Pancreas (tissue), 10 donors: ENCODE data around the gene TJP2. TPM values are rescaled to one million over a fixed set of nuclear protein-coding genes. Genes with fewer than 3 reads are reported as not detected.

ENCODE experiments used
- ATAC-seq, 4 donors: fragments of 200-7000 bp; cut with Tn5 transposase; one replicate each; pipeline versions ENCODE4 v1.8.0 to v1.9.1; 2020; ENCODE audit warnings: mild to moderate bottlenecking in 4 of 4, moderate library complexity in 4 of 4
- DNase-seq, 6 donors: peaks; one replicate each; pipeline ENCODE4 v3.0.0-alpha.2; 2020
- FAIRE-seq: peaks from 2 replicates; lab custom pipeline; 2012; peaks lifted over from hg19 to GRCh38; lab: Jason Lieb, UNC
- H3K27ac ChIP-seq, 4 donors: fragments of 200-600 bp; sonication (generic); 1 replicate in 3 of 4; 2 replicates in 1 of 4; pipeline versions ENCODE4 v1.5.0 to v1.8.0; 2020
- H3K27me3 ChIP-seq, 4 donors: fragments of 200-600 bp; one replicate each; pipeline ENCODE4 v1.8.0; 2021
- H3K36me3 ChIP-seq, 3 donors: fragments of 200-600 bp; sonication (generic) in 1 of 3; one replicate each; pipeline versions ENCODE4 v1.5.0 to v1.8.0; 2020 to 2021
- H3K4me1 ChIP-seq, 3 donors: fragments of 200-600 bp; one replicate each; pipeline ENCODE4 v1.8.0; 2021
- H3K4me3 ChIP-seq, 4 donors: fragments of 200-600 bp; sonication (generic) in 2 of 4; one replicate each; pipeline versions ENCODE4 v1.5.0 to v1.8.0; 2020 to 2021
- H3K9me3 ChIP-seq, 4 donors: fragments of 200-600 bp; one replicate each; pipeline ENCODE4 v1.8.0; 2021
- WGBS, 2 donors: extraction: QIAGEN DNeasy Blood & Tissue Kit; methylation state at CpG; one replicate each; pipeline ENCODE4 v1.1.7; 2013; 5-methylcytosine and 5-hydroxymethylcytosine counted together
- intact Hi-C, 3 donors: fragments of 100-400 bp; cut with DNase I; formaldehyde crosslinking; loops; one replicate each; pipeline versions ENCODE4 v1.11.1 to v1.14.2; 2022
- polyA plus RNA-seq, 2 donors: library from polyadenylated mRNA; stranded (reverse); fragments of 200-250 nt; gene quantifications; one replicate each; pipeline ENCODE4 v1.2.3, GENCODE V29; 2013
- total RNA-seq, 6 donors: library from RNA; stranded (reverse); fragmentation: NEBNext Ultra II Directional in 4 of 6; extraction: Animal tissue kit (Norgen Biotek cat#: 25700) in 4 of 6; gene quantifications; one replicate each; pipeline versions ENCODE4 v1.2.1 to v1.2.4, GENCODE V29; 2021 to 2023
- TF ChIP-seq, protein P1 (sequence below), 4 donors: fragments of 200-600 bp; sonication (generic) in 3 of 4; IDR thresholded peaks; one replicate each; pipeline versions ENCODE4 v1.5.0 to v1.8.0; 2021; ENCODE audit warnings: antibody characterized with exemption in 4 of 4
- donor health status: healthy with polysubstance abuse.
- donor health status: DM: no; HTN: no; CAD: no; lungs with moderate emphysema.
- donor health status: DM: no; HTN: no; CAD: no.
- donor health status: control.
- donor health status: control.
- donor health status: Bipolar disorder and iron deficiency.
- donor health status: DM: yes; HTN: yes; CAD: no.
- donor health status: DM: no; HTN: no; CAD: no.
- donor health status: DM: no; HTN: no; CAD: no.
- donor health status: DM: yes; HTN: yes; CAD: no.

The TJP2 gene
- total and polyA plus RNA-seq, 8 donors: 24.1 to 70.3 (median 31.5) TPM

GRCh38 chr9:69173497-69173890, 583 bp upstream of the TJP2 start:
- TF ChIP-seq, protein P1, sequence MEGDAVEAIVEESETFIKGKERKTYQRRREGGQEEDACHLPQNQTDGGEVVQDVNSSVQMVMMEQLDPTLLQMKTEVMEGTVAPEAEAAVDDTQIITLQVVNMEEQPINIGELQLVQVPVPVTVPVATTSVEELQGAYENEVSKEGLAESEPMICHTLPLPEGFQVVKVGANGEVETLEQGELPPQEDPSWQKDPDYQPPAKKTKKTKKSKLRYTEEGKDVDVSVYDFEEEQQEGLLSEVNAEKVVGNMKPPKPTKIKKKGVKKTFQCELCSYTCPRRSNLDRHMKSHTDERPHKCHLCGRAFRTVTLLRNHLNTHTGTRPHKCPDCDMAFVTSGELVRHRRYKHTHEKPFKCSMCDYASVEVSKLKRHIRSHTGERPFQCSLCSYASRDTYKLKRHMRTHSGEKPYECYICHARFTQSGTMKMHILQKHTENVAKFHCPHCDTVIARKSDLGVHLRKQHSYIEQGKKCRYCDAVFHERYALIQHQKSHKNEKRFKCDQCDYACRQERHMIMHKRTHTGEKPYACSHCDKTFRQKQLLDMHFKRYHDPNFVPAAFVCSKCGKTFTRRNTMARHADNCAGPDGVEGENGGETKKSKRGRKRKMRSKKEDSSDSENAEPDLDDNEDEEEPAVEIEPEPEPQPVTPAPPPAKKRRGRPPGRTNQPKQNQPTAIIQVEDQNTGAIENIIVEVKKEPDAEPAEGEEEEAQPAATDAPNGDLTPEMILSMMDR (IDR thresholded peaks at IDR 0.05): no peak
- intact Hi-C loops: no loop called here
- peak overlapping the region in 2 of 4 donors; percentile 51 to 60 for H3K27ac ChIP-seq
- 8 to 9% methylated on average over 17 of the region's 17 CpGs for WGBS, 2 donors
- no peak for FAIRE-seq
- peak overlapping the region; percentile 37 to 57 (median 44) for H3K4me3 ChIP-seq
- H3K27me3 ChIP-seq: no peaks in the 10 kb centered on the region
- peaks cover 6 to 21% (median 8%) of the 10 kb centered on the region in 3 donors for H3K4me1 ChIP-seq
- no peaks in the 10 kb centered on the region for H3K36me3 ChIP-seq
- no peak for ATAC-seq
- H3K9me3 ChIP-seq: no peaks in the 10 kb centered on the region
- DNase-seq: no peak

DNA sequence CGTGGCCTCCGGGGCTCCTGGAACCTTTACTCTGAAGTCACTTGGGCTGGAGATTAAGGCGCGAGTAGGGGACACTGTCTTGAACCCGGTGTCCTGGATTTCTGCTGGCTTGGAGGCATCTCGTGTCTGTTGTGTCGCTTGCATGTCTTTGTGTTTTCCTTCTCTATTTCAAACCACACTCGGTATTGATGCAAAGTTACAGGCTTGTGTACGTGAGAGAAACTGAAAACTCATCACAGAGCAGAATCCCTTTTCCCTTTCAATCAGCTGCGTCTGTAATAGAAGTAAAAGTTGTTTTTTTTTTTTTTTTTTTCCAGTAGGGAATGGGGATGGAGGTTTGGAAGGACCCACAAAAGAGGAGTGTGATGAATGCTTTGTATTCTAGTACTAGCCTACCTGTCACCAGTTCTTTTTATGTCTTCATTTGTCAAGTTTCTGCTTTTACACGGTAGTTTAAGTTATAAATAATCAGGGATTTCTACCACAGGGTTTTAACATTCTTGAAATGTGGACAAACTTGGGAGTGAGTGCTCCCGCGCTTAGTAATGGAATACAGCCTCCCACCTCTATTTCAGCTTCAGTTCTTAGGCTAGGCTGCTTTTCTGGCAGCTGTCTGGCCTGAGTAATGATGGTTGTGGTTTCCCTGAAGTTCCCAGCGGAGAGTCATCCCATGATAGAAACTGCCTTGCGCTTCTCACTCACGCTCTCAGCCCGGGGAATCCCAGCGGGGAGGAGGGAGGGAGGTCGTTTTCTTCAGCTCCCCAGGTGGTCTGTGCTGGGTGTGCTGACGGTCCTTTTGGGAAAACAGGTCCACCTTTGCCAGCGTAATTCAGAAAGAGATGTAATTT, 763 bp downstream of the TJP2 start:
- peak overlapping the region; percentile 37 to 57 (median 44) for H3K4me3 ChIP-seq
- no peak for FAIRE-seq

GRCh38 chr9:69175486-69175885, 1.4 kb downstream of the TJP2 start:
- 82 to 84% methylated on average over 8 of the region's 8 CpGs for WGBS, 2 donors
- Histone ChIP-seq H3K4me1 (peaks cover 14 to 41% (median 16%) of the 10 kb centered on the region in 3 donors), H3K27ac (peak overlapping the region in 2 of 4 donors; percentile 51 to 60), H3K27me3 (no peaks in the 10 kb centered on the region), H3K4me3 (peak overlapping the region in 1 of 4 donors; percentile 57), H3K36me3 (no peaks in the 10 kb centered on the region), H3K9me3 (no peaks in the 10 kb centered on the region)
- ATAC-seq (no peak), DNase-seq (no peak), FAIRE-seq (no peak)
- TF ChIP-seq, protein P1 (IDR thresholded peaks at IDR 0.05): no peak
- intact Hi-C loops: no loop called here

More for the DNA sequence above, 763 bp downstream of the TJP2 start:
- DNase-seq (peak in 2 of 6 donors; percentile 15 to 48), ATAC-seq (peak in 3 of 4 donors; percentile 14 to 62 (median 53))
- Histone ChIP-seq H3K27ac (peak overlapping the region in 2 of 4 donors; percentile 51 to 60), H3K36me3 (no peaks in the 10 kb centered on the region), H3K27me3 (no peaks in the 10 kb centered on the region), H3K9me3 (no peaks in the 10 kb centered on the region), H3K4me1 (peaks cover 12 to 34% (median 16%) of the 10 kb centered on the region in 3 donors)
- TF ChIP-seq, protein P1 (IDR thresholded peaks at IDR 0.05): no peak
- intact Hi-C loops: no loop called here
- 32 to 39% methylated on average over 21 of the region's 21 CpGs for WGBS, 2 donors

GRCh38 chr9:69176471-69177171, 2.5 kb downstream of the TJP2 start:
- no peaks in the 10 kb centered on the region for H3K27me3 ChIP-seq
- no peaks in the 10 kb centered on the region for H3K9me3 ChIP-seq
- FAIRE-seq (no peak), DNase-seq (no peak), ATAC-seq (no peak)
- H3K27ac ChIP-seq: peak overlapping the region in 1 of 4 donors; percentile 88
- 85 to 89% methylated on average over 9 of the region's 9 CpGs for WGBS, 2 donors
- H3K4me3 ChIP-seq: no peak overlapping the region
- peaks cover 16 to 52% (median 19%) of the 10 kb centered on the region in 3 donors for H3K4me1 ChIP-seq
- TF ChIP-seq, protein P1 (IDR thresholded peaks at IDR 0.05): no peak
- intact Hi-C loops: no loop called here
- no peaks in the 10 kb centered on the region for H3K36me3 ChIP-seq
